MV-4-11 (cell line): ENCODE measurements around the gene GPR39.

ENCODE experiments used
- DNase-seq: peaks from one replicate; lab custom pipeline; 2025; lab: John Stamatoyannopoulos, UW

GPR39 gene

DNA sequence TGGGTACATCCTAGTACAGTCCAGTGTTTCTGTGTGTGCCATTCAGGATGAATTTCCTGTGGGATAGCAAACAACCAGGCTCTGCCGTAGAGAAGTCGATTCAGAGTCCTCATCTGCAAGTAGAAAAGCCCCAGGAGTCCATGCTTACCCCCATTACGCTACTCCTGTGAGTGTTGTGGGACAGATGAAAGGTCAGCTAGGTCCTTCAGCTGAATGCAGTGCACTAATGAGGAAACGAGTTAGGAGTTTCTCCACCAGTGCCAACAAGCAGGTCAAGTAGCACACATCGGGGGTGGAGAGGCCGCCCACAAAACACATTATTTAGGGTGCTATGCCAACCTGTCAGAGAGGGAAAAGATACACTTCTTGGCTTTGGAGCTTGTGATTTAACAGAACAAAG lies 2.5 kb upstream of the GPR39 start:
- DNase-seq, result no peak

DNA sequence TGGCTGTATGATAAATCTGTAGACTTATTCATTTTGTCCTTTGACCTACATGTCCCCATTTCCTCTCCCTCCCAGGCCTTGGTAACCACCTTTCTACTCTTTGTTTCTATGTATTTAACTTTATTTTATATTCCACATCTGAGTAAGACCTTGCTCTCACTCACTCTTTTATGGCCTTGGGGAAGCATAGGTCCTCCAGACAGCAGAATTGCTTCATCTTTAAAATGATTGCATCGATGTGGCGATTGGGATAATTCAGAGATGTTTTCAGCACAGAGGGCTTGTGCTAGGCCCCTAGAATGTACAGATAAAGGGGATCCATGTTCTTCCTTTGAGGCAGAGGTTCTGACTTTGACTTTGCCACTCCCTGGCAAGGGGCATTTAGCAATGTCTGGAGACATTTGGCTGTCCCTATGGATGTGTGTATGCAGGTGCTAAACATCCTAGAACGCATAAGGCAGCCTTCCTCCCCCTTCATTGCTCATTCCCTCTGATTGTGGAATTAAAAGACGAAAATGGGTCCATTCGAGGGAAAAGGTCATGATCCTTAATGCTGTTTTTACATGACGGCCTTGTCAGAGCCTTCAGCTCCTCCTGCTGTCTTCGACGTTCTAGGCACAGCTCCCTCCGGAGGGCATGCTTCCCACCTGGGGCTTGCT lies 1.2 kb upstream of the GPR39 start:
- DNase-seq, result peak; percentile 13

DNA sequence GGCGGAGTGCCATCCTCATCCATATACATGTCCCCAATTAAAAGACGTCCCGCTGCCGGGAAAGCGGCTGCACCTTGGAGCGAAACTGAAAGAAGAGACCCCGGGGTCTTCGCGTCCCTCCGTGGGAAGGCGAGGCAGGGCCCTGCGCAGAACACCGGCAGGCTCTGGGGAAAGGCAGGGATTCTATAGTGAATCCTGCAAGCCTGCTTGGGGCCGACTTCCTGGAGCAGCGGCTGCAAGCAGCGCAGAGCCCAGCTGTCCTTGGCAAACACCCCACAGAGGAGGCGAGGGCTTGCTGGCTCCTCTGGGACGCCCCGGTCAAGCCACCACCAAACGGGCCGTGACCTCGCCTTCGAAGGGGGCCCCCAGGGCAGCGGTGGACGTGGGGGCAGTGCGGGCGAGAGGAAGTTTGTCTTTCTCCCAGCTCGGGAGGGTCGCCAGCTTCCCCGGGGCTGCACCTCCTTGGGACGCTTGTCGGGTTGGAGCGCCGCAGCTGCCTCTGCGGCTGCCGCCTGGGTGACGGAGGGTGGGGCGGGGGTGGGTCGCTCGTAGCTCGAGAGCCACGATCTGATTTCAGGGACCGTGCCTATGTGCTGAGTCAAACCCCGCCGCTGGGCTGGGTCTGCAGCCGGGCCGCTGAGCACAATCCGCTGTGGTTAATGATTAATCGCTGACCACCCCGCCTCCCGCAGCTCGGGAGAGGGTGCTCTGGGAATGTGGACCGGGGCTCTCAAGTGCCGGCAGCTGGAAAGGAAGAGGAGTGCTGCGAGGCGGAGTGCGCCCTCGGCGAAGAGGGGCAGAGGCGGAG lies 486 bp upstream of the GPR39 start:
- DNase-seq, result no peak

DNA sequence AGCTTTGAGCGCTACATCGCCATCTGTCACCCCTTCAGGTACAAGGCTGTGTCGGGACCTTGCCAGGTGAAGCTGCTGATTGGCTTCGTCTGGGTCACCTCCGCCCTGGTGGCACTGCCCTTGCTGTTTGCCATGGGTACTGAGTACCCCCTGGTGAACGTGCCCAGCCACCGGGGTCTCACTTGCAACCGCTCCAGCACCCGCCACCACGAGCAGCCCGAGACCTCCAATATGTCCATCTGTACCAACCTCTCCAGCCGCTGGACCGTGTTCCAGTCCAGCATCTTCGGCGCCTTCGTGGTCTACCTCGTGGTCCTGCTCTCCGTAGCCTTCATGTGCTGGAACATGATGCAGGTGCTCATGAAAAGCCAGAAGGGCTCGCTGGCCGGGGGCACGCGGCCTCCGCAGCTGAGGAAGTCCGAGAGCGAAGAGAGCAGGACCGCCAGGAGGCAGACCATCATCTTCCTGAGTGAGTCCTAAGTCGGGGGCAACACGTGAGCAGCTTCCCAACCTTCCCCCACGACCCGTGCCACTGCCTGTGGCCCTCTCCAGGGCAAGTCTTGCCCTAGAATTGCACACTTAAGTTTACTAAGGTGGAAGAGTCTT lies 928 bp downstream of the GPR39 start:
- DNase-seq, result no peak

DNA sequence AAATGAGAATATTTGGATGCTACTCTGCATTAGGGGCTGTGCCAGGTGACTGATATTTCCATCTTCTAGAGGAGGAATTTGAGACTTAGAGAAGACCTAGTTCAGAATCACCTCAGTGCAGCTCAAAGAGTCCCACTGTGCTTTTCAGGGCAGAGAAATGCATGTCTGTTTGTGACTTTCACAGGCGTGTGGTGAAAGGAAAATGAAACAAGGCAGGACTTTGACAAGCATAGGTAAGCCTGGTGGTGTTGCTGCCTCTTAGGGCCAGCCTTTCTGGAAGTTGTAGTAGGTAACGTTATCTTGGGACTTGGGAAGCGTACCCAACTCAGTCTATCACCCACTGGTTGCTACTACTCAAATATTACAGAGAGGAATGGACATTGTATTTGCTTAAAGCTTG lies 2.6 kb downstream of the GPR39 start:
- DNase-seq, result no peak

DNA sequence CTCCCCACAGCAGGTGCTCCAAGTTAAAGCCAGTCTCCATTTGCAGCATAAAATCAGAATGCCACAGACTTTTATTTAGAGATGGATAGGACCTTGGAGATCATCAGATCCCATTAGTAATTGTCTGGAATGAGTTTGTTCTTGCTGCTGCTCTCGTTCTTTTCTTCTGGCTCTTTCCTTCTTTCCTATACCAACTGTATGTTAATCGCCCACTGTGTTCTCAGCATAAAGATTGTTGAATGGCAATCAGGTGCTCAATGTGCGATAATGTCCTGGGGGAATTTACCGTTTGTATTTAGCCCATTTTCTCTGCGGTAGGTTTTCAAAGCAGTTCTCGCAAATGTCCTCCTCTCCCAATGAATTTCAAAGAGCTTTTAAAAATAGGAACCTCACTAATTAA lies 3.3 kb downstream of the GPR39 start:
- no peak for DNase-seq

DNA sequence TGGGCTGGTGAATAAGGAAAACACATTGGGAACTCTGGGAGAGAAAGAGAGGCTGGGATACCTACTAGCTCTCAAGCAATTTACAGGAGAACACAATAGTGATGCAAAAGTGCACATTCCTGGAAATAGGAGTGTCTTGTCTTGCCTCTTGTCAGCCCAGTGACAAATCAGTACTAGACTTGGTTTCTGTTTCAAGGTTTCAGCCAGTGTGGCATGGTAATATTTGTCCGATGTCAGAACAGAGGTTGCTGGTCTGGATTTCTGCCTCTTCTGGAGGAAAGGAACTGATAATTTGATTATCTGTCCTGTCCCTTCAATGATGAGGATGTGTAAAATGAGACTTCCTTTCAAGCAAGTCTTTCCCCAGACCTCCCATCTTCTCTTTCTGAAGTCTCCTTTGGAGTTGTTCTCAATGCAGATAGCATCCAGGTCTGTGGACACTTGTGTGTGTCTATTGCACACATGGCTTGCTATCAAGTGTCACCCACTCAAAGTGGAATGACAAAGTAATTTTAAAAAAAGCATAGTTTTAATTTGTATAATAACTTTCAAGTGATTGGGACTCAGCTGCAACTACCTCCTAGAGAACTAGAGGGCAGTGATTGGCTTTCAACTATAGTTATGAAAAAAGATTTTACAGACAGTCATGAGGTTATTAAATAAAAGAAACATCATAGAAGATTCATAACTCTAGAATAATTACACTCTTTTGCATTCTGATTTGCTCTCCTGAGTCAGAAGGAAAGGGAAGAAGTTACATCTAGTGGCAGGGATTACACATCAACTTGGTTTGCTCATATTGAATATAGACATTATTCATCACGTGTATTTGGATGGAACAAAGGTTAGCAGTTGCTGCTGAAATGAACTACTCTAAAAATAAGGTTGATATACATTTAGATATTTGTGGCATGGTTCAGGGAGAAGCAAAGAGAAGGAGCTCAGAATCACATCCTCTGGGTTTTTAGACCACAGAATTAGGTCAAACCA lies 4.5 kb downstream of the GPR39 start:
- no peak for DNase-seq

DNA sequence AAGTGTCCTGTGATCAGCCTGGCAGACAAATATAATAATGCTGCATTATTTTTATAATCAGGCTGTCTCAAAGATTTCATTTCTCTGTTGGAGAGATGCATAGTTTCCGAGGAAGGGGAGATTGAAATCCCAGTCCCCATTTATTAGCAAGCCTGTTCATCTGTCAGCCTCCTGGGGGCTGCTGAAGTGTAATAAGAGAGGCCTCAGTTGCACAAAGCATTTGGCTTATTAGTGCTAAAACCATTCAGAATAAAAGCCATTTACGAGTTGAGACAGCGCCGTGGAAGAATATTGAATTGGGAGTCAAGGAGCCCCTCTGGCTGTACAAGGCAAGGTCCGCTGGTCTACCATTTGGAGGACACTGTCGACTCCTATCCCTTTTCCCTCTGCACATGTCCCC lies 6.1 kb downstream of the GPR39 start:
- DNase-seq, result no peak

DNA sequence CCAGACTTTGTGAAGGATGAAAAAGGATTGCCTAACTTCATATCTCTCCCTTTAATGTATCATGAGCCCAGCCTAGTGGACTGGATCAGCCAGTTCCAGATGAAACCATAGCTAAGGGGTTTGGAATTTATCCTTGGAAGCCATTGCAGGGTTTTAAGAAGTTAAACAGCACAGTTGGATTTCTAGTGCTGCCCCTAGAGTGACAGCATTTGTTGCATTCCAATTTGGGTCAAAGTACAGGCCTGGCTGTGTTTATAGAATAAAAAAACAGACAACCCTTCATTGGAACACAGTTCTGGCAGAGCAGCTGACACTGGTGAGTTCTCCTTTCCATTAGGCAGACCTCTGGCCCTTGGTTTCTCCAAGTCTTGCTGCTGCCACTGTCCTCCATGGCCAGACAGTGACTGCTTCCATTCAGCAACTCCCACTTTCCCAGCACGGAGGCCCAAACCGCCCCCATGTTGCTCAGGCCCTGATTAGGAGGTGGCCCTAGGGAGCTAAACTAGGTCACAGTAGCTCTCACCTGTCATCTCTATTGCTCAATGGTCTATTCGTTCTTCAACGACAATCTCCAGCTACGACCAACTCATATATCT lies 8.0 kb downstream of the GPR39 start:
- no peak for DNase-seq

DNA sequence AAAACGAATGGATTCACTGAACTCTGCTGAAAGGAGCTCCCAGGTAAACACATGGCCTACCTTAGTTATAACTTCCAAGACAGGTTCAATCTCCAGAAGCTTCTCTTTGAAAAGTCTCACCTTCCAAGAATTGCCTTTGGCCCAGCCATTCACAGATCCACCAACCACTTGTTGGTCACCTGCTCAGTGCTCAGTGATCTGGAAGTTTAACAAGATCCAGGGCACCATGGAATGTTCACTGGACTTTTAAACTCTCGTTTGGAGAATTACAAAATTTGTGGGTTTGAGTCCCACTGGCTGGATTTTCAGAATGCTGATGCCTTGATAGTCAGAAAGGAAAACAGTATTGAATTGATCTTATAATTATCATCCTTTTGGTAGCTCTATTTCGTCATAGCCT lies 9.4 kb downstream of the GPR39 start:
- DNase-seq, result no peak

DNA sequence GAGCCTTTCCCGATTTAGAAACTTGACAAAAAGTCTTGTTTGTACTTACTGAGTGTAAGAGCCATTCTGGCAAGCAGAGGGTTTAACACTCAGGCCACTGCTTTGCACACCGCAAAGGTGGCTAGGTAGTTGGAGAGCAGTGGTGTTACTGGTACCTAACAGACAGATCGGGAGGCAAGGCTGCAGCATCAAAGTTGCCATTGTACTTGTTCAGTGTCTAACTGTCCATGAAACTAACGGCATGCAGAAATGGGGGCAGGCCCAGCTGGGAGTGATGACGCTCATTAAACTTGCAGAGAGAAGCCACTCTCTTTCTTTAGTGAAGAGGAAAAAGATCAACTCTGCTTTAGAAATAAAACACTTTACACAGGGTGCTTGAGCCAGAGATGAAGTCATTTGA lies 10.1 kb downstream of the GPR39 start:
- no peak for DNase-seq

DNA sequence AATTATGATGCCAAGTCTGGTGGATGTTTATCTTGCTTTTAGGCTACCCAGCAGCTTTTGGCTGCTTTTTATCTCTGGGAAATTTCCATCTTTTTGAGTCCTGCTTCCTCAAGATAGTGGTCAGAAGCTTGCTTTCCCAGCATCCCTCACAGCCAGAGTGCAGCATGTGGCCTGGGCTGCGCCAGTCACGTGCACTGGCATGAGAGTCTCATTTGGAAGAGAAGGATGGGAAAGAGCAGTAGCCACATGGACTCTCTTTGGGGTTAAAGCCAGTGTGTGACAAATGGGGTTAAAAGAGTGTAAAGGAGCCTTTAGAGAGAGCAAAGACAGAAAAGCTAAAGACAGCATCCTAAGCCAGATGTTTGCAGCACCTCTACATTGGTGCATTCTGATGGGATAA lies 12.7 kb downstream of the GPR39 start:
- DNase-seq, result no peak

DNA sequence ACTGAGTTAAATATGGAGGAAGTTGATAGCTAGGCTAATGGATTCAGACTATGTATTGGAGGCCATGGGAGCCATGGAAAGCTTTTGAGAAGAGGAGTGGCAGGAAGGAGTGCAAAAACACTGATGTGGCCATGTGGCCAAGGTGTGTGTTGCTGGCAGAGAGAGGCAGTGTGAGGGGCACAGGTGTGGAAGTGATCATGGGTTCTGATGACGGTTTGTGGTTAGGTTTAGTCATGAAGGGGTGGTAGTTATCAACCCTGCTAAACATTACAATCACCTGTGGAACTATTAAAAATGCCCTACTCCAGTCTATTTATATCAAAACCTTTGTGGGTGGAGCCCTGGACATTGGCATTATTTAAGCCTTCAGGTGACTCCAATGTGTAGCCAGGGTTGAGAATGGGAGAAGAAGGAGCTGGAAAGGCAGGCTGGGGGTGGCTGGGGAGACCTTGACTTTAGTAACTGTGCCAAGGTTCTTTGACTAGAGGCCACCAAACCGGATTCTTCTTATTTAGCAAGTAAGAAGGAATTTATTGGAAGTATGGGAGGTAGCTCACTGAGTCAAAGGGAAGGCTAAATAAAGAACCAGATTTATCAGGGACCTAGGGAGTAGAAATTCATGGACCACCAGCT lies 13.5 kb downstream of the GPR39 start:
- DNase-seq, result no peak

DNA sequence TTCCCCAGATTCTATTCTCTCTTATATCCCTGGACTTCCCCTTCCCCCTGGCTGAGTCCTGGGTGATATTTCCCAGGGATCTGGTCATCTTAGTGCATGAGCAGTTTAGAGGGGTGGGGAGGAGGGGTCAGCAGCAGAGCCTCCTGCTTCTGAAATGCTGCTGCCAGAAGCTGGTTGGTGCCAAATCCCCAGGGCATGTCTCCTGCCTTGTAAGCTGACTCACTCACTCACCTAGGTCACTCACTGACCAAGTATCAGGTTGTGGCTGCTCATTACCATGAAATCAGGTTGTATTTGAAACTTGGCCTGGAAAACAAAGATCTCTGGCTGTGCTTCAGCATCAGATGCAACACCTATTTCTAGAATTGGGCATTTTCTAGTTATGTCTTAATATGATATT lies 14.3 kb downstream of the GPR39 start:
- DNase-seq, result no peak

DNA sequence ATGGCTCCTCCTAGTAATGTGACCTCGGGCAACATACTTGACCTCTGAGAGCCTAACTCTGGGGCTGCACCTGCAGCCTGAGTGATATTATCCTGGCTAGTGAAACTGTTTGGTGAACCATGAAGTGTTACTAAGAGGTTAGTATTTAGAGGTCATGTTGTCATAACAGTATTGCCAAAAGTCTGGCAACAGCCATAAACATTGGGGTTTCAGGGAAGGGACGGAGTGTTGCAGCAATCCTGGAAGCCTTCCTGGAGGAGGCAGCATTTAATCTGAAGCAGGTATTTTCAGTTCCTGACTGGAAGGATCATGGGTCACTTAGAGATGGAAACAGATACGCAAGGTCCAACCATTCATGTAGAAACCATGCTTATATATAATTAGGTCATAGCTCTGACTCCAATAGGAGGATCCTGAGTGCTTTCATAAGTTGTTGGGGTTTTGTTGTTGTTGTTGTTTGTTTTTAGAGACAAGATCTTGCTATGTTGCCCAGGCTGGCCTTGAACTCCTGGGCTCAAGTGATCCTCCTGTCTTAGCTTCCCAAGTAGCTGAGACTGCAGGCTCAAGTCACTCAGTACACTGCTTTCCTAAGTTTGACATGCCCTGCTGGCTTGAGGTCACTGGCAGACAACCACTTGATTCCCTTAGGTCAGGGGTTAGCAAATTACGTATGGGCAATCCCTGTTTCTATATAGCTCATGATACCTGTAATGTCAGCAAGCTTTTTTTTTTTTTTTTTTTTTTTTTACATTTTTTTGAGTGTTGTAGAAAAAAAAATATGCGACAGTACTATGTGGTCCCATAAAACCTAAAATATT lies 21.5 kb downstream of the GPR39 start:
- no peak for DNase-seq

DNA sequence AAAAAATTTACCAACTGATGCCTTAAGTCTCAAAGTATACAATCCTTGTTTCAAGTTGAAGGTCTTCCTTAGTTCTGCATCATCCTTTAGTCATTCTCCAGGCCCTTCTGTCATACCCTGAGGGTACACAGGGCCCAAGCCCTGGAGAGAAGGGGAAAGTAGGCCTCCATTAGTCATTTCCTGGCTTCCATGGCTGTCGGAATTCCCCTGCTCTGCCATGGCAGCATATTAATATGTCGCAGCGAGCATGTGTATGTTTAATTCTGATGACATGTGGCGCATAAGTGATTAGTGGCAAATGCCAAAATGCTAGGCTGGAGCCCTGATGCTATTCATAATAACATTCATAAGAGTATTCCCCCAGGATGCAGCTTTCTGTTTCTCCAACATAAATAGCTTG lies 22.1 kb downstream of the GPR39 start:
- DNase-seq, result no peak

DNA sequence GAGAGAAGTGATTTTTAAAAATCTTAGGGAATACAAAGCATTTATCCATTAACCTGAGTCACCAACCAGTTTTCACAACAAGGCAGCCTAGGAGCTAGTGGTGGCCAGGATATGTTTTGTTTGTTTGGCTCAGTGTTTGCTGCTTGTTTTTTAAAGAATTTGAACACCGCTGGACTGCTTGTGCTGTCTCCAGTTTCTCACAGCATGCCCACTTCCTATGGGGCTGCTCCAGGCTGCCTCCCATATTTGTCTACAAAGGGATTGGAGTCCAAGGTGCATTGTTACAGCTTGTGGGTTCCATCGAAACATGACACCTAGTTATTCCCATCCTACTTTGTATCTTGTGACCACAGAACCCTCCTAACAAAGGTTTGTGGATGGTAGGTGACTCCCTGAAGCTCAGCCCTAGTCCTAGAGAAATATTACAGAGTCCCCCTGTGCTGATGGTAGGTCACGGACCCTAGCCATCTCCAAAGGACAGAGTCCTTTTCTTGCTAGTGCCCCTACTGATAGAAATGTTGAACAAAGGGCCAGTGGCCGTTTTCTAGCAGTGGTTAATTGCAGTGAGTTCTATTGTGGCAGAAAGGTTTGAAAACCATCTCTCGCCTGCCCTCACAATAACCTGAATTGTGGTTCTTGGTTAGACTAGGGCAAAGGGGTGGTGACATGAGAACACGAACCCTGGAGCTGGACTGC lies 23.2 kb downstream of the GPR39 start:
- DNase-seq, result no peak

DNA sequence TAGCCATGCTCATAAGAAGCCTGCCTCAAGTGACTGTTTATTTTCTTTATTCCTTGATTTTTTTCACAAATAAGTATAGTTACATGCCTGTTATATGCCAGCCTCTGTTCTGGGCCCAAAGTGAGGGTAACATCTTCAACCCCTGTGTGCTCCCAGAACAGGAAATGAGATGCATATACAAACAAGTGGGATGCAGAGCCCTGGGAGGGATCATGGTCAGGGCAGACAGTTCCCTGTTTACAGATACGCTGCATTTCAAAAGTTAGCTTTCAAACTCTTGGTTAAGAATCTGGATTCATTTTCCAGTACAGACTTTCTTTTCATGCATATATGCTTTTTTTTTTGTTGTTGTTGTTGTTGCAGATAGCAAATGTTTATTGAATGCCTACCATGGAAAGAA lies 24.4 kb downstream of the GPR39 start:
- DNase-seq, result no peak

DNA sequence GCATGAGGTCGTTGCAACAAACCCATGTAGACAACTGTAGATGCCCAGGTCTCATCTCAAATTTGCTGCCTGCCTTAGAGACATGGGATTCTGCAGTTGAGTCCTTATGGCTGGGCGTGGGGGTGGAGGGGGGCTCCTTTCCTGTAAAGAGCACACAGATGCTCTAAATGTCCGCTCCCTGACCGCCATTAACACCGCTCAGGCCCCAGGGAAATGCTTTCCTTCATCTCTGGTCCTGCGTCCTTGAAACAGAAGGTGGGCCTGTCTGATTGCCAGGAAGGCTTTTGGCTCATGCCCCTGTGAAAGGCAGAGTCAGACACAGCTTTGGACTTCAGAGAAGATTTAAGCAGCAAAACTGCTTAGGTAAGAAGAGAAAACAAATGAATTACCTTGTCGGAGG lies 25.7 kb downstream of the GPR39 start:
- DNase-seq, result no peak

DNA sequence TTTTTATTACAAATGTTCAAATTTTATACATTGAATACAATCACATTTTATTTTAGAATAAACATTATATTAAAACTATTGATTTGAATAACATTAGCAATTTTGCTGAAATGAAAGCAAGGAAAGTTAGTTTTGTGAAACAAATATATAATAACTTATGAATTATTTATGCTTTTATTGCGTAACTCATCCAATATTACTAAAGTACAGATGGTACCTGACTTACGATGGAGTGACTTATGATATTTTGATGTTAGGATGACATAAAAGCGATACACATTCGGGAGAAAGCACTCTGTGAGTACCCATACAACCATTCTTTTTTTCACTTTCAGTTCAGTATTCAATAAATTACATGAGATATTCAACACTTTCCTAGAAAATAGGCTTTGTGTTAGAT lies 26.5 kb downstream of the GPR39 start:
- no peak for DNase-seq
